22Rv1 (cell line): ENCODE results near the gene SLC1A2.

Source experiments
- H3K27ac ChIP-seq: fragments of 450-650 bp; 2 replicates; pipeline ENCODE4 v1.5.1; 2017
- CTCF ChIP-seq: fragments of 450-650 bp; IDR thresholded peaks from 2 replicates; pipeline ENCODE4 v1.5.1; 2017; ENCODE audit warnings: mild to moderate bottlenecking
- ZFX ChIP-seq: fragments of 450-650 bp; IDR thresholded peaks from 2 replicates; pipeline ENCODE4 v1.6.1; 2017; ENCODE audit warnings: antibody characterized with exemption, borderline replicate concordance

SLC1A2 gene

GRCh38 chr11:35334385-35335090 lies 84.8 kb downstream of the SLC1A2 start:
- TF ChIP-seq CTCF: no peak
- TF ChIP-seq ZFX: no peak
- H3K27ac ChIP-seq: no peak overlapping the region

DNA sequence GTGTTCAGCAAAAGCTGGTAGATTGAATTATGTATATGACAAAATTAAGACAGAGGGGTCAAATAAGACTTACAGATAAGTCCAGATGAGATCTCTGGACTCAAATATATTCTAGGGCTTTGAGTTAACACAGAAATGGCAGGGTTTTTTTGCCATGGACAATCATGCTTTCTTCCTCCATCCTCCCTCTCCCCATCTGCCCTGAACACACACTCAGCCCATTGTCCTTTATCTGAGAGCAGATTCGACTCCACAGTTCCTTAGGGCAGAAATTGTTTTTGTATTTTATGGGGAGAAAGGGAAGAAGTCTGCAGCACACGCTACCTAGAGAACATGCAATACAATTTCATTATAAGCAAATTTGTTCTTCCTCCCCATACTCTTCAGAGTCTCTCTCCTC lies 86.8 kb downstream of the SLC1A2 start:
- no peak overlapping the region for H3K27ac ChIP-seq
- no peak for TF ChIP-seq CTCF
- no peak for TF ChIP-seq ZFX

- TF ChIP-seq CTCF (no peak), ZFX (no peak)
- no peak overlapping the region for H3K27ac ChIP-seq
Observed at GRCh38 chr11:35330931-35331330, 88.4 kb downstream of the SLC1A2 start.

DNA sequence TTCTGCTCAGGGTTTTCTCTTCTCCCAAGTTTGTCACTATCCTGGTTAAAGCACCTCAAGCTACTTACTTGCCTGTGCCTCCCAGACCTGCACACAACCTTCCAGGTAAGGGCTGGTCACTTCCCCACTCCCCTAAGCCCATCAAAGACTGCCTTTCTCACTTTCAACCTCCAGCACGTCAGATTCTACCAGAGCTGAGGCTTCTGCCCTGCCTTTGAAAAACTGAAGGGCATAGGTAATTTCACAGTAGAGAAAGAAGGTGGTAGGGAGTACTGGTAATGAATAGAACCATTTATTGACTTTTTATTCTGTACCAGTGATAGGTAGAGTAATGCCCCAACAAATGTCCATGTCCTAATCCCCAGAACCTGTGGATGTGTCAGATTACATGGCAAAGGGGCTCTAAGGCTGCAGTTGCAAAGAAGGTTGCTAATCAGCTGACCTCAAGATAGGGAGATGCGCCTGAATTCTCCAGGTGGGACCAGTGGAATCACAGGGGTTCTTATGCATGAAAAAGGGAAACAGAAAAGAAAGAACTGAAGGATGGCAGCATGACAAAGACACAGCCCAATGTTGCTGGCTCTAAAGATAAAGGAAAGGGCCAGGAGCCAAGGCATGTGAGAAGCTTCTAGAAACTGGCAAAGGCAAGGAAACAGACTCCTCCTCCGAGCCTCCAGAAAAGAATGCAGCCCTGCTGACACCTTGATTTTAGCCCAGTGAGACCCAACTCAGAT lies 89.0 kb downstream of the SLC1A2 start:
- no peak overlapping the region for H3K27ac ChIP-seq
- no peak for TF ChIP-seq CTCF
- no peak for TF ChIP-seq ZFX

GRCh38 chr11:35327829-35328228 lies 91.5 kb downstream of the SLC1A2 start:
- H3K27ac ChIP-seq: no peak overlapping the region
- no peak for TF ChIP-seq CTCF
- TF ChIP-seq ZFX: no peak

GRCh38 chr11:35326266-35326879 lies 93.0 kb downstream of the SLC1A2 start:
- no peak overlapping the region for H3K27ac ChIP-seq
- no peak for TF ChIP-seq ZFX
- TF ChIP-seq CTCF: no peak

DNA sequence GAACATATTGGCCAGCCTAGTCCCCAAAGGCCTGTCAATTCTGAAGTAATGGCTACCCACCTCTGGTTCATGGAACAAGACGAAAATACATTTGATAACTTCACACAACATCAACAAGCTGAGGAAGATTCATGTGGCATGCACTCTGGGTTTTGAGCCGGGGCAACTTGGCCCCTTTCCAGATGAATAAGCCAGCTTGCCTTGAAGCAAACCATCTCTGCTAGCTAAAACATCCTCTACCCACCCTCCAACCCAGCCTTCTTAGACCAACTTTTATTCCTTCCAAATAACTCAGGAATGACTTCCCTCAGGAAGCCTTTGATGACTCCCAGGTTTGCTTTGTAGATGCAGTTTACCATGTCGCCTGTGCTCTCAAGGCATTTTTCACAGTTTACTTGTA lies 94.4 kb downstream of the SLC1A2 start:
- TF ChIP-seq ZFX (no peak), CTCF (no peak)
- H3K27ac ChIP-seq: no peak overlapping the region
